ENCODE data around the gene ADAM10. TPM values are rescaled to one million over a fixed set of nuclear protein-coding genes. Genes with fewer than 3 reads are reported as not detected.
"Not testable (repeated sequence)": the region's sequence is repeated elsewhere in the genome, so short reads cannot be mapped to it uniquely, and the experiment has no call there.

The ADAM10 gene
- total and polyA plus RNA-seq, 9 donors: 49.5 to 112 (median 85.2) TPM

DNA sequence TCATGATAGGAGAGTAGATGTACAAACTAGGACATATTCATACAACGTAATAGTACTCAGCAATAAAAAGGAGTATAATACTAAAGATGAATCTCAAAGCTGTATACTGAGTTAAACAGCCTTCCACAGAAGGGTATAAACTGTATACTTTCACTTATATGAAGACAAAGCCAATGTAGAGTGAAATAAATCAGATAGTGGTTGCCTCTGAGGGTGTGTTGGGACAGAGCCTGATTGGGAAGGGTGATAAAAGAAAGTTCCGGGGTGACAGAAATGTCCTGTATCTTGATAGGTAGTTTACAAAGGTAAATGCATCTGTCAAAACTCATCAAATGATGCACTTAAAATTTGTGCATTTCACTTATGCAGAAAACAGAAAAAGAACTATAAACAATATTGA is 122.5 kb downstream of the ADAM10 start:
- WGBS (ENCODE audit: insufficient coverage): no CpG with 5 or more reads among the region's 2 CpGs
- Histone ChIP-seq H3K27me3 (ENCODE audit: control insufficient read depth, insufficient read depth, low read length) (no peaks in the 10 kb centered on the region), H3K36me3 (ENCODE audit: control insufficient read depth, insufficient read depth, low read length) (peaks cover 8% of the 10 kb centered on the region), H3K27ac (ENCODE audit: low read length) (no peak overlapping the region), H3K4me1 (ENCODE audit: control insufficient read depth, insufficient read depth, low read length) (no peaks in the 10 kb centered on the region), H3K4me3 (ENCODE audit: low read length) (no peak overlapping the region), H3K9me3 (replicated peaks; ENCODE audit: control insufficient read depth, low read depth, low read length) (no peaks in the 10 kb centered on the region)
- no peak for DNase-seq

DNA sequence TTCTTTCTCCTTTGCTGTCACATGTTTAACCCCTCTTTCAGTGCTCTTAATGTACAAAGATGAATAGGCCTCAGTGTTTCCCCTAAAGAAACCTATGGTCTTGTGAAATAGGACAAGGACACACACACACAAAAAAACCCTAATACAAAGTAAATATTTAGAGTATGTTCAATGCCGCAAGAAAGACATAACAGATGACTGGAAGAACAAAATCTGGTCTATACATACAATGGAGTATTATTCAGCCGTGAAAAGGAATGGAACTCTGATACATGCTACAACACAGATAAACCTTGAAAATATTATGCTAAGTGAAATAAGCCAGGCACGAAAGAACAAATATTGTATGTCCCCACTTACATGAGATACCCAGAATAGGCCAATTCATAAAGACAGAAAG is 123.1 kb downstream of the ADAM10 start:
- Histone ChIP-seq H3K27me3 (ENCODE audit: control insufficient read depth, insufficient read depth, low read length) (no peaks in the 10 kb centered on the region), H3K4me3 (ENCODE audit: low read length) (no peak overlapping the region), H3K27ac (ENCODE audit: low read length) (no peak overlapping the region), H3K9me3 (replicated peaks; ENCODE audit: control insufficient read depth, low read depth, low read length) (no peaks in the 10 kb centered on the region), H3K36me3 (ENCODE audit: control insufficient read depth, insufficient read depth, low read length) (peaks cover 6% of the 10 kb centered on the region), H3K4me1 (ENCODE audit: control insufficient read depth, insufficient read depth, low read length) (no peaks in the 10 kb centered on the region)
- DNase-seq: no peak
- WGBS (ENCODE audit: insufficient coverage): no CpG with 5 or more reads among the region's 3 CpGs

DNA sequence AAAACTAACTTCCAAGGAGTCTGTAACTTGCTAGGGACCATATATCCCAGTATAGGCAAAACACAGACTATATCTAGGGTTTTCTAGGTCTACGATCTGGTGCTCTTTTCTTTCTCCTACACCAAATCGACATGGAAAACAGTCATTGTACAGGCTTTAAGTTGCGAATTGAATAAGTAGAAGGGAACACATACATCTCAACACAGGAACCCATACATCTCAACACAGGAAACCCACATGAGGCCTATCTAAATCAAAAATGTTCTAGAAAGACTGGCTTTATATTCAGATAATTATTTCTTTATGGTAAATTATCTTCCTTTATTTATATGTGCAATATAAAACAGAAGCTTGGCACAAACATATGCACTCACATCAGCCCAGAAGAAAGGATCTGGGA is 126.6 kb downstream of the ADAM10 start:
- H3K36me3 ChIP-seq (ENCODE audit: control insufficient read depth, insufficient read depth, low read length): peaks cover 6% of the 10 kb centered on the region
- H3K9me3 ChIP-seq (replicated peaks; ENCODE audit: control insufficient read depth, low read depth, low read length): peaks cover 3% of the 10 kb centered on the region
- no peak overlapping the region for H3K4me3 ChIP-seq (ENCODE audit: low read length)
- H3K27ac ChIP-seq (ENCODE audit: low read length): no peak overlapping the region
- no peaks in the 10 kb centered on the region for H3K27me3 ChIP-seq (ENCODE audit: control insufficient read depth, insufficient read depth, low read length)
- no CpG with 5 or more reads among the region's 3 CpGs for WGBS (ENCODE audit: insufficient coverage)
- no peak for DNase-seq
- H3K4me1 ChIP-seq (ENCODE audit: control insufficient read depth, insufficient read depth, low read length): no peaks in the 10 kb centered on the region

DNA sequence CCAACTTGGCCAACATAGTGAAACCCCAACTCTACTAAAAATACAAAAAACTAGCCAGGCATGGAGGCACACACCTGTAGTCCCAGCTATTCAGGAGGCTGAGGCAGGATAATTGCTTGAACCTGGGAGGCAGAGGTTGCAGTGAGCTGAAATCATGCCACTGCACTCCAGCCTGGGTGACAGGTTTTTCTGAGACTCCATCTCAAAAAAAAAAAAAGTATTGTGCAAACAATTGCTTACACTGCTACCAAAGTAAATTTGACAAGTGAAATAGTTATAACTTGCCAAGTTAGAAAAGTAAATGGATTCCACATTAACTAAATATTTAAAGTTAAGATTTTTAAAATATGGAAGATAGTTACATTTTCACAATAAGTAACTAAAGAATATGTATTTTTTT is 129.2 kb downstream of the ADAM10 start:
- H3K4me1 ChIP-seq (ENCODE audit: control insufficient read depth, insufficient read depth, low read length); DNase-seq; H3K36me3 ChIP-seq (ENCODE audit: control insufficient read depth, insufficient read depth, low read length): not testable (repeated sequence)

DNA sequence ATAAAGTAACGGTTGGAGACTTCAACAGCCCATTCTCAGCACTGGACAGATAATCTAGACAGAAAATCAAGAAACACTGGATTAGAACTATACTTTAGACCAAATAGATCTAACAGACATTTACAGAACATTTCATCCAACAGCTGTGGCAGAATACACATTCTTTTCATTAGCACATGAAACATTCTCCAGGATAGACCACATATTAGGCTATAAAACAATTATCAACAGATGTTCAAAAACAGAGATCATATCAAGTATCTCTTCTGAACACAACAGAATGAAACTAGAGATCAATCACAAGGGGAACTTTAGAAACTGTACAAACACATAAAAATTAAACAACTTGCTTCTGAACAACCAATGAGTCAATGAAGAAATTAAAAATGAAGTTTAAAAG is 133.3 kb downstream of the ADAM10 start:
- no peak overlapping the region for H3K4me3 ChIP-seq (ENCODE audit: low read length)
- no peak for DNase-seq
- no CpG with 5 or more reads among the region's 1 CpG for WGBS (ENCODE audit: insufficient coverage)
- no peaks in the 10 kb centered on the region for H3K4me1 ChIP-seq (ENCODE audit: control insufficient read depth, insufficient read depth, low read length)
- H3K27me3 ChIP-seq (ENCODE audit: control insufficient read depth, insufficient read depth, low read length): no peaks in the 10 kb centered on the region
- H3K9me3 ChIP-seq (replicated peaks; ENCODE audit: control insufficient read depth, low read depth, low read length): peaks cover 21% of the 10 kb centered on the region
- peaks cover 12% of the 10 kb centered on the region for H3K36me3 ChIP-seq (ENCODE audit: control insufficient read depth, insufficient read depth, low read length)
- no peak overlapping the region for H3K27ac ChIP-seq (ENCODE audit: low read length)

More for the DNA sequence above, 129.2 kb downstream of the ADAM10 start:
- H3K9me3 ChIP-seq (replicated peaks; ENCODE audit: control insufficient read depth, low read depth, low read length); H3K27ac ChIP-seq (ENCODE audit: low read length); H3K27me3 ChIP-seq (ENCODE audit: control insufficient read depth, insufficient read depth, low read length); H3K4me3 ChIP-seq (ENCODE audit: low read length): not testable (repeated sequence)

DNA sequence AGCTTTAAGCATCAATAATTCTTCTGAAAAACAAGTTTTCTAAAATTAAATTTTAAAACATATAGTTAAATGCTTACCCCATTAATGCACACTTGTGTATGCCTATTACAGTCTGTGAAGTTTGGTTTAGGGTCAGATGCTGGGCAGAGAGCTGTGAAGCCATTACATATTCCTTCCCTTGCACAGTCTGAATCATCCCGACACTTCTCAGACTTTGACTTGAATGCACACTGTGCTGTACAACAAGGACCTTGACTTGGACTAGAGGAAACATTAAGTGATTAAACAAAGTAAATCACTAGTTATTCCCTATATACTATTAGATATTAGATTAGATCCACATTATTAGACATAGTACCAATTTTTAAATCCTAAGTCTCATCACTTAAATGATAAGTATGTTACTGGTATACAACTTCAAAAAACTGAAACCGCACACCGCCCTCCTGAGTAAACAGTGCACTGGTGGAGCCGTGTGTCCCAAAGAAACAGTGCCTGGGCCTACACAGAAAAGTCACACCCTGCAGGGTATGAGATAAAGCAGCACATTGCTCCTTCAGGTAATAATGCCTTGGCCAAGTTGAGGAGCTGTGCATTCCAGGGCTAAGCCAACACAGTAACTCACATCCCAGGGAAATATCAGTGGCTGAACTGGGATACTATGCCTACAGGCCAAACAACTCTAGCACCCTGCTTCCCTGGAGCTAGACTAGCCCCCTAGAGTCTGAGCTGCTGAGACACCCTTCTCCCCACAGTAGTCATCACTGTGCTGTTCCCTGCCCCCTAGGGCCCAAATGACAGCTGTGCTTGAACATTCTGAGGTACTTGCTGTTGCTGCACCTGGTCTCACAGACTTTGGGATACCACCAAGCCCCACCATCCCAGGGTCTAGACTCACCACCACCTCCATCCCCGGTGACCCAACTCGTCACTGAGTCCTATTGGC is 137.5 kb downstream of the ADAM10 start:
- H3K4me3 ChIP-seq (ENCODE audit: low read length): no peak overlapping the region
- H3K27ac ChIP-seq (ENCODE audit: low read length): no peak overlapping the region
- whole genome bisulfite sequencing (ENCODE audit: insufficient coverage): 95% methylated on average over 5 of the region's 6 CpGs
- no peaks in the 10 kb centered on the region for H3K27me3 ChIP-seq (ENCODE audit: control insufficient read depth, insufficient read depth, low read length)
- DNase-seq: no peak
- H3K36me3 ChIP-seq (ENCODE audit: control insufficient read depth, insufficient read depth, low read length): peaks cover 8% of the 10 kb centered on the region
- peaks cover 18% of the 10 kb centered on the region for H3K9me3 ChIP-seq (replicated peaks; ENCODE audit: control insufficient read depth, low read depth, low read length)
- no peaks in the 10 kb centered on the region for H3K4me1 ChIP-seq (ENCODE audit: control insufficient read depth, insufficient read depth, low read length)

DNA sequence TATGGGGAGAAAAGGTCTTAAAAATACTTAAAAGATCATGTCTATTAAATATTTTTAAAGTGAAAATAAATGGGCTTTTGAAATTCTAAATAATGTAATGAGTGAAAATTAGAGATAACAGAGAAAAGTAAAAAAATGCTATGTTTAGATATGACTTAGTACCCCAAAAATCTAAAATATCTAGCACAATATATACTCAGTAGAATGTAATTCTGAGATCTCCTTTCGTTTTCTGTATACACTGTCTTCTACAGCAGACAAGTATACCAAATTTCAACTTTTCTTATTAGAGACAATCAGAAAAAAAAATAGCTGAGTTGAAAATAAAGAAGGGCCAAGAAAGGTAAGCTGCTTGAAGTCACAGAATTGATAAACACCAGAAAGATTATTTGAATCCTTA is 140.8 kb downstream of the ADAM10 start:
- Histone ChIP-seq H3K9me3 (replicated peaks; ENCODE audit: control insufficient read depth, low read depth, low read length) (peaks cover 5% of the 10 kb centered on the region), H3K4me3 (ENCODE audit: low read length) (no peak overlapping the region), H3K27me3 (ENCODE audit: control insufficient read depth, insufficient read depth, low read length) (no peaks in the 10 kb centered on the region), H3K36me3 (ENCODE audit: control insufficient read depth, insufficient read depth, low read length) (peaks cover 14% of the 10 kb centered on the region), H3K4me1 (ENCODE audit: control insufficient read depth, insufficient read depth, low read length) (no peaks in the 10 kb centered on the region), H3K27ac (ENCODE audit: low read length) (no peak overlapping the region)
- no CpG with 5 or more reads among the region's 1 CpG for WGBS (ENCODE audit: insufficient coverage)
- DNase-seq: no peak

DNA sequence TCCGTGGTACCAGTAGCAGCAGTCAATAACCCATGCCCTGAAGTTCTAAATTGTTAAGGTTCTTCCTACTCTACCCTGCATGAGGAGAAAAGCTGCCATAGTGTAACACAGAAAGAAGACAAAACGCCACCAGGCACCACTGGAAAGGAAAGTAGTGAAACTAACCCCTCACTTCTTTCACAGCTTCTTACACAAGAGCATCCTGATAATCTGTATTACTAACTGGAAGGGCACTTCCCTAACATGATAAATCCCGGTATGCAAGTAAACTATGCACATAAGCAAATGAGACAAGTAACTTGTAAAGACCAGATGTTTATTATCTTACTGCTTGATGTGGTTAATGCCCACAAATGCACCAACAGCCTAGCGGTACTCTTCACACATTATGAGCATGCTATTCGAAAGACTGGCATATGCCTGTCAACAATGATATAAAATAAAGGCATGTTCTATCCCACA is 141.3 kb downstream of the ADAM10 start:
- Histone ChIP-seq H3K27me3 (ENCODE audit: control insufficient read depth, insufficient read depth, low read length) (no peaks in the 10 kb centered on the region), H3K4me1 (ENCODE audit: control insufficient read depth, insufficient read depth, low read length) (no peaks in the 10 kb centered on the region), H3K27ac (ENCODE audit: low read length) (no peak overlapping the region), H3K36me3 (ENCODE audit: control insufficient read depth, insufficient read depth, low read length) (peaks cover 15% of the 10 kb centered on the region), H3K9me3 (replicated peaks; ENCODE audit: control insufficient read depth, low read depth, low read length) (peaks cover 2% of the 10 kb centered on the region), H3K4me3 (ENCODE audit: low read length) (no peak overlapping the region)
- WGBS (ENCODE audit: insufficient coverage): no CpG with 5 or more reads among the region's 5 CpGs
- DNase-seq: no peak

DNA sequence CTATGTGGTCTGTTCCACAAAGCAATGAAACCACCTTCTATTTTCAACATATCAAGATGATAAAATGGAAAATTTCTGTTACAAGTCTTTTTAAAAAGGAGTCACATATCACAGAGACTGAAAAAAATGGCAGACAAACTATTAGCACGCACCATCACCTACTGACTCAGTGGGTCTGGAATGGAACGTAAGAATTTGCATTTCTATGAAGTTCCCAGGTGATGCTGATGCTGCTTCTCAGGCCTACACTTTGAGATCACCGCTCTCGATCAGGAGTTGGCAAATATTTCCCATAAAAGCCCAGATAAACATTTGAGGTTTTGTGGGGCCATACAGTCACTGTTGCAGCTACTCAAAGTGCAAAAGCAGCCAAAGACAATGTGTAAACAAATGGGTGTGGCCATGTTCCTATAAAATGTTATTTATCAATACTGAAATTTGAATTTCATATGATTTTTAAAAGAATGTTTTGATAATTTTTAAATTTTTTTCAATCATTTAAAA is 142.9 kb downstream of the ADAM10 start:
- Histone ChIP-seq H3K4me1 (ENCODE audit: control insufficient read depth, insufficient read depth, low read length) (no peaks in the 10 kb centered on the region), H3K27me3 (ENCODE audit: control insufficient read depth, insufficient read depth, low read length) (no peaks in the 10 kb centered on the region), H3K36me3 (ENCODE audit: control insufficient read depth, insufficient read depth, low read length) (peaks cover 14% of the 10 kb centered on the region), H3K9me3 (replicated peaks; ENCODE audit: control insufficient read depth, low read depth, low read length) (no peaks in the 10 kb centered on the region), H3K4me3 (ENCODE audit: low read length) (no peak overlapping the region), H3K27ac (ENCODE audit: low read length) (no peak overlapping the region)
- WGBS (ENCODE audit: insufficient coverage): 94% methylated on average over 4 of the region's 4 CpGs
- DNase-seq: no peak

DNA sequence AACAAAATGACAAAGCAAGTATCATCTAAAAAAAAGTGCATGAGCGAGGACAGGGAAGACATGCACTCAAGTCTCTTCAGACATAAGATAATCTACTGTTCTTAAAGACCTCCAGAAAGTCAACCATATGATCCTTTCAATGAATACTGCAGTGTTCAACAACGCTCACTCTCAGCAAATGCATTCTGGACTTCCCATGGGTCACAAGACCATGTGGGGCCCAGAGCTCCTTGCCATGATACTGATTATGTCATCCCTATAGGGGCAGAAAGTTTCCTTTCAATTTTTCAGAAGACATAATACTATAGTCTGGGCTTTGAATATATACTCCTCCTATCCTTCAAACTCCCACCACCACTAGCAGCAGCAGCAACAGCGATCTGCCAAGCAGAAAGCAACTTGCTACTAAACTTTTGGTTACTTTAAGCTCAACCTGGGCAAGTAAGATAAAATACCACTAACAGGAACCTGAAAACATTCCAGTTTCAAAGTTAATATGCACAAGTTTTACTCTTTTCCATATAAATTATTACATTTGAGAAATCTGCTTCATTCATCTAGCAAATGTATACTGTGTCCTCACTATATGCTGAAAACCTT is 143.5 kb downstream of the ADAM10 start:
- DNase-seq: peak; percentile 23
- no peaks in the 10 kb centered on the region for H3K4me1 ChIP-seq (ENCODE audit: control insufficient read depth, insufficient read depth, low read length)
- H3K9me3 ChIP-seq (replicated peaks; ENCODE audit: control insufficient read depth, low read depth, low read length): no peaks in the 10 kb centered on the region
- peaks cover 14% of the 10 kb centered on the region for H3K36me3 ChIP-seq (ENCODE audit: control insufficient read depth, insufficient read depth, low read length)
- H3K4me3 ChIP-seq (ENCODE audit: low read length): no peak overlapping the region
- no peaks in the 10 kb centered on the region for H3K27me3 ChIP-seq (ENCODE audit: control insufficient read depth, insufficient read depth, low read length)
- 60% methylated on average over 2 of the region's 3 CpGs for WGBS (ENCODE audit: insufficient coverage)
- no peak overlapping the region for H3K27ac ChIP-seq (ENCODE audit: low read length)

Data from muscle of leg (tissue), 11 donors.